Fibroblast of gingiva (primary cell): ENCODE data around the gene EPB41L1.
"Not testable (repeated sequence)": the region's sequence is repeated elsewhere in the genome, so short reads cannot be mapped to it uniquely, and the experiment has no call there.

Source experiments
- DNase-seq: peaks from one replicate; pipeline ENCODE4 v3.0.0-alpha.2; 2011; ENCODE audit warnings: low read depth

The EPB41L1 gene

DNA sequence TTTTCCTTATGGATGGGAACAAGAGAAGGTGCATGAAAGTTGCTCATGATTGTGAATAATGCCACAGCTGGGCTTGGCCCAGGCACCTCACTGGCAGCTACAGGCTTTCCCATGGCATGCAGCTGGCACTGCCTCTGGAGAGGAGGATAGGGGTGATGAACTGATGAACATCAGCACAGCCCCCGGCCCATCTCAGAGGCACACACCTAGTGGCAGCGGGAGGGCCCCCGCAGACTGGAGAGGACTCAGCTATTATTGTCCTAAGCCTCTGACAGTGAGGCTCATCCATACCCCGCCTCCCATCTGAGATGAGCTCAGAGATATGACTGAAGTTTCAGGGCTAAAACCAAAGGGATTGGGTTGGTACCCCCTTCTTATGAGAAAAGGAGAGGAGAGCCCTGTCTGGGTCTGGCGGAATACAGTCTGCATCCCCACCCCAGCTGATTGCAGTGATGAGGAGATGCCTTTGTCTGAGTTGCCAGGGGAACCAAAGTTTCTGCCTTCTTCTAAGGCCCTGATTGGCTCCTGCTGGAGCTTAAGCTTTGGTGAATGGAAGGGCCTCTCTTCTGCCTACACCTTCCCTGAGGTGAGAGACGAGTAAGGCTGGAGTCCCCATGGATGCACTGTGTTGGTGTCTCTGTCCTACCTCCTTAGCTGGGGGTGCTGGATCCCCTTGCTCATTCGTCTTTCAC lies 27.6 kb upstream of the EPB41L1 start:
- DNase-seq = no peak

- DNase-seq = peak; percentile 92
These were observed 25.9 kb upstream of the EPB41L1 start for GRCh38 chr20:36128463-36129159.

- DNase-seq = no peak
These were observed 25.4 kb upstream of the EPB41L1 start for GRCh38 chr20:36129160-36129543.

GRCh38 chr20:36130390-36130789 lies 24.1 kb upstream of the EPB41L1 start:
- DNase-seq = peak; percentile 43

DNA sequence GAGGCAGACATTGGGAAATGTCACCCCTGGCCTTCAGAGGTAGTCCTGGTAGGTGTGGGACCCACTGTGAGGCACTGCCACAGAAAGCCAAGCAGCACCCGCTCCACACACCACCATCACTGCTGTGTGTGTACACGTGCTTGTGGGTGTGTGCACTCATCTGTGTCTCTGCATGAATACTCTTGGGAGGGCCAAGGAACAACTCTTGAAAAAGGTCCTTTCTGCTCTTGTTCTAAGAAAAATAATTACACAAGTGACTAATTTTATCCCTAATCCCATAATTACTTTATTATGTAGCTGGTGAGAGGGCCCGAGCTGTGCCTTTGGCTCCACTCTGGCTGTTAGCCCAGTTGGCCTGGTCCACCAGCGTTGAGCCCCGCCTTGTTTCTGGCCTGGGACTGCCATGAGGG lies 21.7 kb upstream of the EPB41L1 start:
- no peak for DNase-seq

GRCh38 chr20:36133821-36134220 lies 20.7 kb upstream of the EPB41L1 start:
- DNase-seq = no peak

DNA sequence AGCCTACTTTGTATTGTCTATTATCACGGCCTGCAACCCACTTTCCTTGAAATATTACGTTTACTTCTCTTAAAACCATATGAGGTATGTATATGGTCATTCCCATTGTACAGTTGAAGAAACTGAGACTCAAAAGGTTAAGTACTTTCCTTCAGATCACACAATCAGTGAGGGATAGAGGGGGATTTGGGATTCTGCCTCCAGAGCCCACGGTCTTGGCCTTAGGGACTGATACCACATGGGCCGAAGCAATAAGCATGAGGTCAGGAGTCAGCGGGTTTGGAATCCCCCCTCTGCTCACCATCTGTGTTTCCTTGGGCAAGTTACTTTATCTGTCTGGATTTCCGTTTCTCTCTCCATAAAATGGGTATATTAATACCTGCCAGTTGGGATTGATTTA lies 19.4 kb upstream of the EPB41L1 start:
- no peak for DNase-seq

- DNase-seq = no peak
These were observed 18.7 kb upstream of the EPB41L1 start for GRCh38 chr20:36135821-36136220.

DNA sequence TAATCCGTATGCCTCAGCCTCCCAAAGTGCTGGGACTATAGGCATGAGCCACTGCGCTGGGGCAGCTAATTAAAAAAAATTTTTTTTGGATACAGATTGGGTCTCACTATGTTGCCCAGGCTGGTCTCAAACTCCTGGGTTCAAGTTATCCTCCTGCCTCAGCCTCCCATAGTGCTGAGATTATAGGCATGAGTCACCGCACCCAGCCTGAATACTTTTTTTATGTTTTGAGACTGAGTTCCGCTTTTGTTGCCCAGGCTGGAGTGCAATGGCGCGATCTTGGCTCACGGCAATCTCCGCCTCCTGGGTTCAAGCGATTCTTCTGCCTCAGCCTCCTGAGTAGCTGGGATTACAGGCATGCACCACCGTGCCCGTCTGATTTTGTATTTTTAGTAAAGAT lies 17.2 kb upstream of the EPB41L1 start:
- DNase-seq = not testable (repeated sequence)

GRCh38 chr20:36141310-36141709 lies 13.2 kb upstream of the EPB41L1 start:
- no peak for DNase-seq

DNA sequence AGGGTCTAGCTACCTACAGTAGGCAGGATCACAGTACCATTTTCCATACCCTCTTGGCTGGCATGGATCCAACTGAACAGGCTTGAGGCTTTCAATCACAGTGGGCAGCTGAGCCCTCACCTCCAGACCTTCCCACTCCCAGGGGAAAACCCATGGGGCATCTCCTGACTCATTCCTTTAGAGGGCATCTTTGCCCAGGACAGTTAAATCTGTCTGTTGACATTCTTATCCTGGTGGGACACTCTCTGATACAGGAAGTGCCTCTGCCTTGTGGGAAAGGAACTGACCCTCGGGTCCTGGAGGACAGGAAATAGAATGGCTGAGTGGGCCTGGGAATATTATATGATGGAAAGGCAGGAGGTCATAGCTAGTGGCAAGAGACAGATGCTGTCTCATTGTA lies 10.2 kb upstream of the EPB41L1 start:
- DNase-seq = no peak

DNA sequence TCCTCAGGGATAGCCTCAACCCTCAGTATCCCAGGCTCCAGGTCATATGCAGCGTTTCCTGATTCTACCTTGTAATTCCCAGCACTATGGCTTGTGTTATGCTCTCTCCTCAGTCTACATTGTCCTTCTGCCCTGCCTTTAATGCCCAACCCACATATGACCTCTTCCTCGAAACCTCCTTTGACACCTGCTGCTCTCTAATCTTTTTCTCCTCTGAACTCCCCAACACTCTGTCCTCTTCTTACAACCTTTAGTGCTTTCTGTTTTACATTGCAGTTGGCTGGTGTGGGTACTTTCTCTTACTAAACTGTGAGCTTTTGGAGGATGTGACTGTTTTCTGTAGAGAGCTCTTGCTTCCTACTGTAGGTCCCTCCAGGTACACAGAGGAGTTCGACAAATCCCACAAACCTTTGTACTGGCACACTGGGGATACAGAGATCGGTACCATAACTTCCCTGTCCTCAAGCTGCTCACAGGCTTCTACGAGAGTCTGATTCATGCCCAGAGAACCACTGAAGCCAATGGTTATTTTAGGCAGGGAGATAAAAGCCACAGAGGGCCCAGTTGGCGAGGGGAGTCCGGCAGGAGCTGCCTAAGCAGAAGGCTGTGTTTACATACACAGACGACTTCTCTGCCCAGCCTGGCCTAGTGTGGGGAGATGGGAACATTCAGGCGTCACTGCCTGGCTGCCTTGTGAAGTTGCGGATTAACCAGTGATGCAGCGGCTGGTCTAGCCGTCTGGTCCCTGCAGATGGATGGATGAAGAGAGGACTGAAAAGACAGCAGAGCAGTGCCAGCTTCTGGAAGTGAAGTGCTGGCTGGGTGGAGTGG lies 8.4 kb upstream of the EPB41L1 start:
- no peak for DNase-seq

DNA sequence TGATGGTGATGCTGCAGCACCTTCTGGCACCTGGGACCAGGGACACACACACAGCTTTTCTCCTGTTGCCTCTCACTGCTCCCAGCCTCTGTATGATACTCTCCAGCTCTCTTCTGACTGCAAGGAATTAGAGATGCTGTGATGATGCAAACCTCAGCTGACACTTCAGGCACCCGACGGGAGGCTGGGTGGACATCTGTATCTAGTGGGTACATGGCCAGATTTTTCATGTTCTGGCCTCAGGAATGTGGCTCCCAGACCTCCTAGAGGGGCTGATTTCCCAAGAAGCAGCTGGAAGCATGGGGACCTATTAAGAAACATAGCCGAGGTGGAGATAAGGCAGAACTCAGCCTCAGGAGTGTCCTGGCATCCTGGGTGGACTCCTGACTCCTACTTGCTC lies 6.8 kb upstream of the EPB41L1 start:
- peak; percentile 89 for DNase-seq

GRCh38 chr20:36148439-36148838 lies 6.1 kb upstream of the EPB41L1 start:
- DNase-seq = no peak

GRCh38 chr20:36149012-36149411 lies 5.5 kb upstream of the EPB41L1 start:
- no peak for DNase-seq

DNA sequence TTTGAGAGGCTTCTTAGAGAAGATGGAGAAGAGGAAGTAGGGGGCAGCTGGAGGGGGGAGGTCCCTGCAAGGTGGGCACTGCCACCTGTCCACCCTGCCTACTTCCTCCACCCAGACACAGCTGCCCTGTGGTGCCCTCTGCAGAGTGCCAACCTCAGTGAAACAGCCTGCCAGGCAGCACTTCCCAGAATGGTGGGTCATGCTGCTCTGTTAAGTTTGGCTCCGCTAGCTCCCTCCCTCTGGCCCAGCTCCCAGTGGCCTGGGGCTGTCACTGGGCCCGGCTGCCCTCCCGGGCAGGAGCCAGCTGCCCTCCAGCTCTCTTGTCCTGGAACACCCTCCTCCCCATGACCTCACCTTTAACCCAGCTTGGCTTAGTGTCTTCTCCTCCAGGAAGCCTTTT lies 5.1 kb upstream of the EPB41L1 start:
- no peak for DNase-seq

DNA sequence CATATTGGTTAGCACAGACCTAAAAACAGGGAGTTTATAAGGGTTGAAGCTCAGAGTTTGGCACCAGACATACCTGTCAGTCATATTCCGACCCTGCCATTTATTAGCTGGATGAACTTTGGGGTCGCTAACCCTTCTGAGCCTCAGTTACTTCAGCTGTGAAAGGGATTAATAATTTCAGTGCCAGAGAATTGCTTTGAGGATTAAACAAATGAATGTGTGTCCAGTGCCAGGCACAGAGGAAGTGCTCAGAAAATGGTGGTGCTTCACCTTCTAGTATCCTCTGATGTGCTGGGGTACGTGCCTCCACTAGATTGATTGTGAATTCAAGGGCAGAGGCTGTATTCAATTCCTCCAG lies 4.1 kb upstream of the EPB41L1 start:
- no peak for DNase-seq

- DNase-seq = no peak
These were observed 3.5 kb upstream of the EPB41L1 start for GRCh38 chr20:36150847-36151539.

DNA sequence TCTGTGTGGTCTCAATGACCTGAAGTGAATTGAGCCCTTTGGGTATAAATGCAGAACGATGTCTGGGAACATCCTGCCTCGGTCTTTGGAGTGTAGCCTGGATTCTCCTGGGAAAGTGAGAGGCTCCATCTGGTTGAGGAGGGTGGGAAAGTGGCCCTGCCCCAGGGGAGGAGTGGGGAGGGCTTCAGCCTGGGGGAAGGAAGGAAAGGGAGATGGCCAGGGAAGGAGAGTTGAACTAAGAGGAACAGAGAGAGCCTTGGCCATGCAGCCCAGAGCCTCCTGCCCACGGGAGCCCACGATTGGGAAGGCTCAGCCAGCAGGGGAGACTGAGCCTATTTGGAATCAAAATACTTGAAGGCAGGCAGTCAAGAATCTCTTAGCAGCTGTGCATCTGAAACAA lies 2.3 kb upstream of the EPB41L1 start:
- DNase-seq = no peak

GRCh38 chr20:36153204-36153603 lies 1.3 kb upstream of the EPB41L1 start:
- no peak for DNase-seq

DNA sequence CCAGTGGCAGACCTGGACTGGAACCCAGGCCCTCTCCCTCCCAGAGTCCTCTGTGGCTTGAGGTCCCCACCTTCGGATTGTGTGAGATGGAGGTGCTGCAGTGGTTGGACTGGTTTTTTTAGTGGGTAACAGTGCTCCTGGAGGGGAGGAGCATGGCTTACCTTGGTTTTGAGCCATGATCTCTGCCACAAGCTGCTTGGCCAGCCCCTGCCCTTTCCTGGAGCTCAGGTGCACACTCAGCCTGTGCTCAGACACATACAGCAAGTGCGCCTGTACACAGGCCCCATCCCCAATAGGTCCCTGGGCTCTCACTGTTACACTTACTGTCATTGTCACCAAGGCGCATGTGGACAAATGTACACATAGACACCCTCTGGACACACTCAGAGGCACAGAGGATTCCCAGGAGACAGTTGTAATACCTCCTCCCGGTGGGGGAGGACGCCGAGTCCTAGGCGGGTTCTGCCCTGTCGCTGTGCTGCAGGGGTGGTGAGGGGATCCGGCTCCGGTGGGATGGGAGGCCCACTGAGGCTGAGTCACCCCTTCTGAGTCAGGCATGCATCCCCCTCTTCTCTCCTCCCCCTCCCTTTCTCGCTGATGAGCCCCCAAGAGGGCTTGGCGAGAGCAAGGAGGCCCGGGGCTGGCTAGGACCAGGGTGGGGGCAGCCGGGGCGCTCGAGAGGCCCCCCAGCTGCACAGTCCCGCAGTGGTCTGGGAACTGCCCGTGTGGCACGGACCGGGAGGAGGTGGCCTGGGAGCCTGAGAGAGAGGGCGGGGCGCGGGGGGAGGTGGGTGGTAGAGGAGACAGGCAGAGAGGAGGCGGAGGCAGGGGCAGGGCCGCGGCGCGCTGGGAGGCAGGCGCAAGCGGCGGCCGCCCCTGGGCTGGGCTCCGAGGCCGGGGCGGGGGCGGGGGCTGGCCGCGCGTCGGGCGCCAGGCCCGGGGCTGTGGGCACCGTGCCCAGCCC lies 522 bp upstream of the EPB41L1 start:
- DNase-seq = peak; percentile 69
